COR-L47 (cell line): ENCODE measurements around the gene DDX4.

Experiments used
- DNase-seq: peaks from one replicate; lab custom pipeline; 2025; lab: John Stamatoyannopoulos, UW

Gene DDX4

GRCh38 chr5:55821731-55822512, 84.1 kb downstream of the DDX4 start:
- no peak for DNase-seq

GRCh38 chr5:55823151-55823796, 85.4 kb downstream of the DDX4 start:
- no peak for DNase-seq

- no peak for DNase-seq
Observed at GRCh38 chr5:55829956-55830355, 92.1 kb downstream of the DDX4 start.

GRCh38 chr5:55832446-55832845, 94.6 kb downstream of the DDX4 start:
- DNase-seq: no peak

GRCh38 chr5:55836191-55836590, 98.3 kb downstream of the DDX4 start:
- DNase-seq: no peak

GRCh38 chr5:55841976-55842375, 104.1 kb downstream of the DDX4 start:
- no peak for DNase-seq

- no peak for DNase-seq
Observed at GRCh38 chr5:55847837-55848236, 110.0 kb downstream of the DDX4 start.

GRCh38 chr5:55848783-55849182, 110.9 kb downstream of the DDX4 start:
- no peak for DNase-seq

- DNase-seq: no peak
Observed at GRCh38 chr5:55850839-55851674, 113.2 kb downstream of the DDX4 start, which contains the start of gene IL31RA. Gene IL31RA, plus strand, starts transcription at chr5:55851357. Its CDS starts 214 bp downstream, at chr5:55851571.

- DNase-seq: no peak
Observed at GRCh38 chr5:55851675-55851979, 113.8 kb downstream of the DDX4 start.

- no peak for DNase-seq
Observed at GRCh38 chr5:55852503-55852902, 114.6 kb downstream of the DDX4 start.

GRCh38 chr5:55853041-55853670, 115.3 kb downstream of the DDX4 start:
- no peak for DNase-seq

GRCh38 chr5:55853818-55854217, 116.0 kb downstream of the DDX4 start:
- DNase-seq: no peak

- no peak for DNase-seq
Observed at GRCh38 chr5:55855509-55855908, 117.6 kb downstream of the DDX4 start.

- DNase-seq: no peak
Observed at GRCh38 chr5:55856516-55857246, 118.8 kb downstream of the DDX4 start.

GRCh38 chr5:55857247-55857640, 119.4 kb downstream of the DDX4 start:
- no peak for DNase-seq

- no peak for DNase-seq
Observed at GRCh38 chr5:55858104-55858503, 120.2 kb downstream of the DDX4 start.

- DNase-seq: no peak
Observed at GRCh38 chr5:55860288-55860687, 122.4 kb downstream of the DDX4 start.

GRCh38 chr5:55860709-55861108, 122.8 kb downstream of the DDX4 start:
- no peak for DNase-seq

- no peak for DNase-seq
Observed at GRCh38 chr5:55864606-55865541, 127.0 kb downstream of the DDX4 start.

- DNase-seq: no peak
Observed at GRCh38 chr5:55865831-55866230, 128.0 kb downstream of the DDX4 start.
